HG03469 (cell line): Measurements from ENCODE around the gene ERVW-1.
"Not testable (repeated sequence)": the region's sequence is repeated elsewhere in the genome, so short reads cannot be mapped to it uniquely, and the experiment has no call there.

Experiments
- ATAC-seq: cut with Tn5 transposase; IDR thresholded peaks from one replicate; pipeline ENCODE4 v1.9.1; 2021; ENCODE audit warnings: mild to moderate bottlenecking, moderate library complexity, moderate number of reproducible peaks; ENCODE audit not compliant: unreplicated experiment

The ERVW-1 gene, protein sequence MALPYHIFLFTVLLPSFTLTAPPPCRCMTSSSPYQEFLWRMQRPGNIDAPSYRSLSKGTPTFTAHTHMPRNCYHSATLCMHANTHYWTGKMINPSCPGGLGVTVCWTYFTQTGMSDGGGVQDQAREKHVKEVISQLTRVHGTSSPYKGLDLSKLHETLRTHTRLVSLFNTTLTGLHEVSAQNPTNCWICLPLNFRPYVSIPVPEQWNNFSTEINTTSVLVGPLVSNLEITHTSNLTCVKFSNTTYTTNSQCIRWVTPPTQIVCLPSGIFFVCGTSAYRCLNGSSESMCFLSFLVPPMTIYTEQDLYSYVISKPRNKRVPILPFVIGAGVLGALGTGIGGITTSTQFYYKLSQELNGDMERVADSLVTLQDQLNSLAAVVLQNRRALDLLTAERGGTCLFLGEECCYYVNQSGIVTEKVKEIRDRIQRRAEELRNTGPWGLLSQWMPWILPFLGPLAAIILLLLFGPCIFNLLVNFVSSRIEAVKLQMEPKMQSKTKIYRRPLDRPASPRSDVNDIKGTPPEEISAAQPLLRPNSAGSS

DNA sequence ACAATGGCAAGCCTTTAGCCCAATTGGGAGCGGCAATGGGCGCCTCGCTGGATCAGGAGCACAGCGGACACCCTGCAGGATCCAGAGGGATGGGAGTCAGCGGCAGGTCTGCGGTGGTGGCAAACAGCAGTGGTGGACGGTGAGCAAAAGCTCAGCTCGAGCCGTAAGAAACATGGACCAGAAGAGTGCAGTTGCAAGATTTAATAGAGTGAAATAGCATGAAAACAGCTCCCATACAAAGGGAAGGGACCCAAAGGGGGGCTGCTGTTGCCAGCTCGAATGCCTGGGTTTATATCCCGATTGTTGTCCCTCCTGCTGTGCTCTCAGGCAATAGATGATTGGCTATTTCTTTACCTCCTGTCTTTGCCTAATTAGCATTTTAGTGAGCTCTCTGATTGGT lies at the start of gene ERVW-1:
ERVW-1 (minus strand) TSS at position 266 of the 400 bp plus-strand sequence. CDS start 7,565 bp downstream, outside the sequence.
- ATAC-seq: not testable (repeated sequence)

DNA sequence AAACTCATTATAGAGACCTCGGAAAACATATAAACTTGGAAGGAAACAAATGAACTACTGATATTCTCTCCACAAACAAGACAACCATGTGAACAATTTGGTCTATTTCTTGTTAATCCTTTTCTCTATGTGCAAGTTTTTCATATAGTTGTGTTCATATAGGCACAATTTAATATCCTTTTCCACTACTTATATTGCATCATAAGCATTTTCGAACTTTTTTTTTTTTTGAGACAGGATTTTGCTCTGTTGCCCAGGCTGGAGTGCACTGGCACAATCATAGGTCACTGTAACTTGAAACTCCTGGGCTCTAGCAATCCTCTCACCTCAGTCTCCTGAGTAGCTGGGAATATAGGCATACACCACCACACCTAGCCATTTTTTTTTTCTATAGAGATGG lies 45.4 kb upstream of the ERVW-1 start:
- no peak for ATAC-seq

DNA sequence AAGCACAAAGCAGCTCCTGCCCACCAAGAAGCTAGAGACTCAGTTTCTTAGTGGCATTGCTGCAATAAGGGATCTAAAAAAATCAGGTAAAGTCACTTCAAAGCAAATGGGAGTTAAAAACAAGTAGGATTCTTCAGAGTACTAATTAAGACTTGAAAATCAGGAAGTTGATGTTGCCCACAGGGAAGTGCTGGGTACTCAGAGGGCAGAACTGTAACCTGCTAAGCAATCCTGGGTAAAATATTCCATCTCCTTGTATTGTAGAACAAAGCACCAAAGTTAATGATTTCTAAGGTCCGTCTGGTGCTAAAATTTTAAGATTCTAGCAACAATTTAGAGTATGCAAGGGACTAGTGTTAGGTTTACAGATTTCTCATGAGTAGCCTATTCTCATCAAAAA lies 42.3 kb upstream of the ERVW-1 start:
- no peak for ATAC-seq

DNA sequence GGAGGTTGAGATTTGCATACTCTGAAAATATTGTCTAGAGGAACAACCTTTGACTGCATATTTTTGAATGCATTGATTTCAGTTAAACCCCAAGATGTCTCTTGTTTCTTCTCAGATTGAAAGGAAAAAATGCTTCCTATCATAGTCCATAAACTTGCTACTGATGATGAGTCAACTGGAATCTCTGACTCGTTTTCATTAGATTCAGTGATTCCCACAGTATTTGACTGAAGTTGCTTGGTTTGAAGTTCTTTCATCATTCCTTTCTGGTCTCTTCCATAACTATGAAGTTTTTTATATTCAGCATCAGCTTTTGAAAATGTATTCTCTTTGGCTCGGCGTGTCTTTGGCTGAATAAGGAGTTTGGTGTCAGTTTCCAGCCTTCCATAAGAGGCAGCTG lies 39.9 kb upstream of the ERVW-1 start:
- no peak for ATAC-seq

DNA sequence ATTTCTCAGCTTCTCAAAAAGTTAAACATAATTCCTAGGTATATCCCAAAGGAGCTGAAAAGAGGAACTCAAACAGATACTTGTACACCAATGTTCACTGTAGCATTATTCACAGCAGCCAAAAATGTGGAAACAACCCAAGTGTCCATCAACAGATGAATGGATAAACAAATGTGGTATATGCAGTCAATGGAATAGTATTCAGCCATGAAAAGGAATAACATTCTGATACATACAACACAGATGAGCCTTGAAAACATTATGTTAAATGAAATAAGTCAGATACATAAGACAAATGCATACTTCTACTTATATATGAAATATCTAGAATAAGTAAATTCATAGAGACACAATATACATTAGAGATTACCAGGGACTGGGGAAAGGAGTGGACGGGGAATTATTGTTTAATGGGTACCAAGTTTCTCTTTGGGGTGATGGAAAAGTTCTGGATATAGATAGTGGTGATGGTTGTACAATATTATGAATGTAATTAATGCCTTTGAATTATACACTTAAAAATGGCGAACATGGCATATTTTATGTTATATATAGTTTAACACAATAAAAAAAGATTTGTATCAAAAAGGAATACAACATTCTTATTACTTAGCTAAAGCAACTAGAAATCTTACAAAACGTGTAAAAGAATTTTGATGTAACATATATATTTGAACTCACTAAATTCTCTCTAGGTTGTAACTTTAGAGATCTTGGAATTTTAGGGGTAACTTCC lies 35.6 kb upstream of the ERVW-1 start:
- ATAC-seq: no peak

DNA sequence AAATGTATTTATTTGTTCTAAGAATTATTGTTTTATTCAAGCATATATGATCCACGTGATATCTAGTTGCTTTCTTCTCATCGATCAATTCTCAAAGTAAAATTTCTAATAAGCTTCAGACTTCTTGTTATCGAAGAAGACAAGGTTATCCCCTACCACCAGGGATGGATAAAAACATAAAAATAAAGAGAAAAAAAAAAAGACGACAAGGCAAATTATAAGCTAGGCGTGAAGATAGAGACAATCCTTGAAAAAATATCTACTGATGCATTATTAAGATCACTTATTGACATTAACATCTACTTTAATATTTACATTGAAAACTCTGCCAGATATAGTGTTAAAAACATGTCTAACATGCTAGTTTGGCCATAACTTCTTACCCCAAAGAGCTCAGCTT lies 31.2 kb upstream of the ERVW-1 start:
- ATAC-seq: no peak

DNA sequence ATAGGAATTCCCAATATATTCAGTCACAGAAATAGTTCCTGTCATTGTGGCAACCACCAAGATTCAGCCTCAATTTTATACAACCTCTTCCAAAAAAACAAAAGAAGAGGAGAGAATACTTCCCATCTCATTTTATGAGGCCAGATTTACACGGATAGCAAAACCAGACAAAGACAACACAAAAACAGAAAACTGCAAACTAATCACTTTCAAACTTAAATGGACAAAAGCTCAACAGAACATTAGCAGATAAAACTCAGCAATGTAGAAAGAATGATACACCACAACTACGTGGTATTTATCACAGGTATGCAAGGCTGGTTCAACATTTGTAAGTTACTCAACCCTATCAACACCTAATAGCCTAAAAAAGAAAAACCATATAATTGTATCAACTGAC lies 28.6 kb upstream of the ERVW-1 start:
- no peak for ATAC-seq

DNA sequence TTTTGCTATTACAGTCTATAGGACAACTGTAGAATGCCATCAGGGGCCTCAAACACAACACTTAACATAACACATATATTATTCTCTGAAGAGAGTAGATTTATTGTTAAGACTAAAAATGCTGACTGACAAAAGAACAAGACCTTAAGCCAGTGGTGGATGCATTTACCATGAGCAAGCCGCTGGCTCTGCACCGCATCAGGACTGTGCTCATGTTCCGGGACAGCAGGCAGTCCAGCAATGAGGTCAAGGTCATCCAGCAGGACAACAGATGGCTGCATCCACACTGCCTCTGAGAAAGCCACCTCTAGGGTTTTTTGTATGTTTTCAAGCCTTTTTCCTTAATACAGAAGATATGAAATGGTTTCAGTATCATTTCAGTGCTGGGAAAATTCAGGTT lies 26.8 kb upstream of the ERVW-1 start:
- ATAC-seq: no peak

DNA sequence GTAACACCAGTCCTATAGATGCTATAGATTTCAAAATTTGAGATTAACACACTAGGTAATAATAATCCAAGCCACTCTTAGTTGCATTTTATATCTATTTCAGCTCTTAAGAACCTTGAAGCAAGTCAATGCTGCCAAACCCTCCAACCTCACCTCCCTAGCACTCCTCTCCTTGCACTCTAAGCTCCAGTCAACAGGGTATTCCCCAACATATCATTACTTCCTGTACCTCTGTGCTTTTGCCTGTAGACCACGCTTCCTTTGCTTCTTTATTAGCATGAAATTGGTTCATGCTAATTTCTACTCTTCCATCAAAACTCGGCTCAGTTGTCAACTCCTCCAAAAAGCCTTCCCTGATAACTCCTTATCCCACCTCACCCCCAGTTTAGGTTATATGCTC lies 26.0 kb upstream of the ERVW-1 start:
- no peak for ATAC-seq

DNA sequence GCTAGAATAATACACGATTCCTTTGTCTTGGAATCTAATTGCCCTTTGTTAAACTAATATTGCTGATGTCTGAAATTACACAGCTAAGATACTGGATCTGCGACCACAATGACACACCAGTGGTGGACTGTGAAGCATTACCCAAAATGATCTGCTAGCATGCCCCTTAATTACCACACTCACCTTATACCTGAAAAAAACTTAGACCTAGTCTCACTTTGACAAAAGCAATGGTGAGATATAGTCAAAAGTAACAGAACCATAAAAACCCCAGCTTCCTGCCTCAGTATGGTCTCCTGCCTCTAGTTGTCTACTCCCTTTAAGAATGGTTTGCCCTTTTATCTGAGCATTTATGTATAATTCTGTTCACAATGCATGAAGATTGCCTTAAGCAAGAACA lies 20.8 kb upstream of the ERVW-1 start:
- ATAC-seq: no peak

DNA sequence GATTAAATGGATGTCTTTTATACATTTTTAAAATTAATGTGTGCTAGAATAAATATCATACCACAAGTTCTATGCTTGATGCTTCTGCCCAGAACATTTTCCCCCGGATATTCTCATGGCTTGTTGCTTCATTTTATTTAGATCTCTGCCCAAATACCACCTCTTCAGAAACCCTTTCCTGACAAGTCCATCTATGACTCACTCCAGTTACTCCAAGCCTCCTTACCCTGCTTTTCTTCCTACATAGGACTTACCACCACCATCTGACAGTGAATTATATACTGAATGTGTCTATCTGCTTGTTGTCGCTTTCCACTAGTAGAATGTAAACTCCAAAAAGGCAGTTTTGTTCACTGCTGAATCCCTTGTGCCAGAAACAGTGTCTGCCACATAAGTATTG lies 19.1 kb upstream of the ERVW-1 start:
- no peak for ATAC-seq

DNA sequence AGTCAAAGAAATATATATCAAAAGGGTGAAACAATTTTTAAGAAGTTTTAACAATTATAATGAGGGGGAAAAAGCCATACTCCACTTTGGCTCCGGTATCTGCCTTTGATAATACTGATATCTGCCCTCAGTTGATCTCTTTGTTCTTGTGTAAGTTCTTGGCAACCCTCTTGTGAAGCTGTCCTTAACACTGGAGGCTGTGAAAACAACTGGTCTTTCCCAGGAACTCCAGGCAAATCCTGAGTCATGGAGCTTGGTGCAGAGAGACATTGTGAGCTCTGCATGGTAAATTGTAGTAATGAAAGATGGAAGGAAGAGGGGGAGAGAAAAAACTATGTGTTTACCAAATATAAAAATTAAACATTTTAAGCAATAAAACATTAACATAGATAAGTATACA lies 11.9 kb upstream of the ERVW-1 start:
- no peak for ATAC-seq

DNA sequence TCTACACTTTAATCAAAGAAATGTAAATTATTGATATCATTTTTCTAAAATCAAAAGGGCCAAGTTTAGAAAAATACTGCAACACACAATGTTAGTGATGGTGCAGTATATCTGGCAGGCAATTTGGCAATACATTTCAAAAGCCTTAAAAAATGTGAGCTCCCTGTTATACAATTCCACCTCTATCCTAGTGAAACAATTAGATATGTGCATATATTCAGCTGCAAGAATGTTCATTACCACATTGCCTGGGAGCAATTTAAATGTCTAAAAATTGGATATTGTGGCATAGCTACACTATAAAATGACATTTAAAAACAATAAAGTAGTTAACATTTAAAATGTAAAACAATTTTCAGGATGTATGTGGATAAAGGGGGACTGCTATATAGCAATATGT lies 10.1 kb upstream of the ERVW-1 start:
- ATAC-seq: no peak

DNA sequence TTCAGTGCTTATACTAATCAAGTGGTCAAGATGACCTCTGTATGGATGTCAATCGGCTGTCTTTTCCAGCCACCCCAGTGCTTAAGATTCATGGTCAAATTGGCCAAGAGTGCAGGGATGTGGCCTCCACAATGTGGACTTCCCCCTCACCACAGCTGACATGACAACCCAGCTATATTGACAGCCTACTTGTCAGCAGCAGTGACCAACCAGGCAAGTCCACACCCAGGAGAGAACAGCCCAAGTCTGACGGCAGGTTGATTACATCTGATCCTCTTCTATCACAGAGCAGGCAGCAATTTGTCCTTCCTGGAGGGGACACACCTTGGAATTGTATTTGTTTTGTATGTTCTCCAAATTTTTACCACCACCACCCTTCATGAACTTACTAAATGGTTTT lies 8.2 kb upstream of the ERVW-1 start:
- no peak for ATAC-seq

DNA sequence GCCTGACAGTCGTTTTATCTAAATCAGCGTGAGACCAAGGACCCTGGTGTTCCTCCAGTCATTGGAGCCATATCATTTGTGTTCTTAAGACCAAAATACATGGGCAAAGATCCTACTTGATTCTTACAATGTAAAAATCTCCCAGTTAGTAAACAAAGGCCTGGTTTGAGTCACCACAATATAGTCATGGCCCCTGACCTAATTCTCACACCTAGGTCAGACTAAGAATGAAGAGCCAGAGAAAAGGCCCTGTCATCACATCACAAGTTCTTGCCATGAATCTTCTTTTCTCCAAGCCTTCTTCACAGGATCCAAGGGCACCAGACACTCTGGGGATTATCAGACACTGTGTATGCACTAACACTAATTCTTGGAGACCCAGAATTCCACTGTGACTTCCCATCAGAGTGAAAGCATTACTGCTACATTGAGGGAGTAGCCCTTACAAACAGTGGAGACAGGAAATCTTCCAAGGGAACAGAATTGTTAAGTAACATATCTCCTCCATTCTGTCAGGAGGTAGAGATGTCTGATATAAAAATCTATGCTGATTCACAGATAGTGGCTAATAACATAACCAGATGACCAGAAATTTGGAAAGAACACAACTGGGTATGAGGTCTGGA lies 7.6 kb upstream of the ERVW-1 start:
- ATAC-seq: no peak

DNA sequence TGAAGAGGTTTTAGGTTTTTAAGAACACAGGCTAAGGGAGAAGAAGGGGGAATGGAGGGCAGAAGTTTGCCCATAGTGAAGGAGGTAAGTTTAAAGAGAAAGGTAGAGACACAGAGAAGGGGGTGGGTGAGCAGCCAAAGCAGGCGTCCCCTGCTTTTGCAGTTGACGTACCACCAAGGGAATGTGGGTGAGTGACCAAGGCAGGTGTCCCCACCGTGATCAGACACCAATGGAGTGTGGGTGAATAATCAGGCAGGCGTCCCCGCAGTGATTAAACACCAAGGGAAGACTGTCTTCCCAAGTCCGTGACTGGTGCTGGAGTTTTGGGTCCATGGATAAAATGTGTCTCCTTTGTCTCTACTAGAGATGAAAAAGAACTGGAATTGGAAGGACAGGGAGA lies 6.5 kb upstream of the ERVW-1 start:
- not testable (repeated sequence) for ATAC-seq

DNA sequence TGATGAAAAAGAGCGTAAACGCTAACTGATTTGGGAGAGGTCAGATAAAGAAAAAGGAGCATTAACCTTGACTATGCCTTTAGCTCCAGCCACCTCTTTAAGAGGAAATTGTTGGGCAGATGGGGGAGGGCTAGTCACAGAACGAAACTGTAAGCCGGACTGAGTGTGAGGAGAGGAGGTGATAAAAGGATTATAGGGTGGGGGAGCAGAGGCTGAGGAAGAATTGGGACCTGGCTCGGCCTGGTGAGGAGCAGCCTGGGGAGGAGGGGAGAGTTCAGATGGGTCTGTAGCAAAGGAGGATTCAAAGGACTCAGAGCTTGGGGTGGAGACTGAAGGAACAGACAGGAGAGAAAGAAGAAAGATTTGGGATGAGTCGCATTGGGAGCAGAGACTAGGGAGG lies 5.9 kb upstream of the ERVW-1 start:
- ATAC-seq: not testable (repeated sequence)

DNA sequence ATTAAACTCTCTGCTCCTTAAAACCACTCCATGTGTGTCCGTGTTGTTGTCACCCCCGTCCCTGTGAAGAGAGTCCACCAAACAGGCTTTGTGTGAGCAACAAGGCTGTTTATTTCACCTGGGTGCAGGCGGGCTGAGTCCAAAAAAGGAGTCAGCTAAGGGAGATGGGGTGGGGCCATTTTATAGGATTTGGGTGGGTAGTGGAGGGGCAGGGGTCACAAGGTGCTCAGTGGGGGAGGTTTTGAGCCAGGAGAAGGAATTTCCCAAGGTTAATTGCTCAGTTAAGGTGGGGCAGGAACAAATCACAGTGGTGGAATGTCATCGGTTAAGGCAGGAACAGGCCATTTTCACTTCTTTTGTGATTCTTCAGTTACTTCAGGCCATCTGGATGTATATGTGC lies 1.4 kb upstream of the ERVW-1 start:
- not testable (repeated sequence) for ATAC-seq

DNA sequence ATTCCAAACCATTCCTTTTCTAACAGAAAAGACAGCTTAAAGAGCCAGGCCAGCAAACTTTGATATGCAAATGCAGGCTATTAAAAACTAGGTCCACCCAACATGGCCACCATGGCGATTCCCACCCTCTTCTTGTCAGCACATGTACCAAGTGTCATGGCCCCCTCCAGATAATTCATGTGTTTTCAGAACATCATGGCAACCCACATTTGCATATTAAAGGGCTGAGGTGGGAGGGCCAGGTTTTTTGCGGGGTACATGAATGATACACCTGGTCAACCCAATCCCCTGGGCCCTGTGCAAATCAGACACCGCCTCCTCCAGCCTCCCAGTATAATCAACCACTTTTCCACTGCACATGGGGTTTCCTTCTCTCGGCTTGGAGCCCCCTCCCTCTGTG lies 965 bp upstream of the ERVW-1 start:
- ATAC-seq: no peak

DNA sequence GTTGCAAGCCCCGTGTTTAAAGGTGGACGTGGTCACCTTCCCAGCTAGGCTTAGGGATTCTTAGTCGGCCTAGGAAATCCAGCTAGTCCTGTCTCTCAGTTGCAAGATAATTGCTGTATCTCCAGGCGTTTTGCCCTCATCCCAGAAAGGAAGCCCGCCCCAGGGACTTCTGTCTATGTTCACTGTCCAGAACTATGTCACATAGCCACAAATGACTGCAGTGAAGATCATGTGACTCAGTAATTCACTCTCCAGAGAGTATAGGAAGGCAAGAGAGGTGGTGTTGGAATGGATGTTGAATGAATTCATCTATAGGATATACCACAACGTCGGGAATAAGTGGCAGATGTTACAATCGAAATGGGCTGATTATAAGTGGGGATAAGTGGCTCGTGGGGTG lies 349 bp upstream of the ERVW-1 start:
- no peak for ATAC-seq

DNA sequence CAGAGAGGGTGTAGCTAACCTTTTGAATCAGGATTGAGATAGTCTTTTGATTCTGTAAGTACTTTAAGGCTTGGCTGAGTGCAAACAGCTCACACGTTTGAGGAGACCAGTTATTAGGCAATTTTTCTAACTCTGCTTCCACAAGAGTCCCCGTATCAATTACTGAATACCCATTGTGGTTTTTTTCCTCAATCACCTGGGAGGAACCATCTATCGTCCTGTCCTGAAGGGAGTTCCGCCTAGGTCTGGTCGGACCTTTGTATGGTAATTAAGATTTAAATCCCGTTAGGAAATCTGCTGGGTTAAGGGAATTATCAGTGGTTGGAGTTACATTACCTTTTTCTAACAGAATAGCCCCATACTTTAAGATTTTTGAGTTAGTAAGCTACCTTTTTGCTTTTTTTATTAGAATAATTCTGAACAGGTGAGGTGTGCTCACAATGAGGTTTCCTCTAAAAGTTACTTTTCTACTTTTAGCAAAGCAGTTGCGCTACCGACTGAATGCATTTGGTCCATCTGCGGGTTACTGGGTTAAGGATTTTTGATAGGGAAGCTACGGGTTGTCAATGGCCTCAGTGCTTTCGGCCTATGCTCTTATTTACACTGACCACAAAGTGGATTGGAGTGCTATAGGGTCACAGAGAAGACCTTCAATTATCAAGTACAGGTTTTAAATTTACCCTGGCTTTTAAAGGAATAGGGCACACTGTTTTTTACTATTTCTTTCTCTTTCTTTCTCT lies 1.7 kb downstream of the ERVW-1 start:
- ATAC-seq: not testable (repeated sequence)
